ENCODE results near the gene PLXNC1.
"Not testable (repeated sequence)": the region's sequence is repeated elsewhere in the genome, so short reads cannot be mapped to it uniquely, and the experiment has no call there.

Gene PLXNC1

DNA sequence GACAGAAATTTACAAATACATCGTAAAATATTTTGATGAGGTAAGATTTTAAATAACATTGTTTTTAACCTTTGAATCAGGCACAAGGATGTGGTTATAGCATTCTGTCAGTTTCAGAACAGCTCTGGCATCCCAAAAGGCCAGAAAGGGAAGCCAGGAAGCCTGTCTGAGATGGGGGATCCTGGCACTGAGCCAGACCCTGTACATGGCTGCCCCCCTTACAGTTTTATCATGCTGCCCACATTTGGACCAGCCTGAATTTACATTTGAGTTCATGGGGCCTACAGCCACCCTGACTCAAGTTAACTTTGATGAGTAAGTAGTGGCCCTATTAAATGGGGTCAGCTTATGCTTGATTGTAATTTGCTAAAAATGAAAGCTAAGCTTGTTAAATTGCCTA, 155.6 kb downstream of the PLXNC1 start:
- no peak for DNase-seq

GRCh38 chr12:94304566-94305061, 156.2 kb downstream of the PLXNC1 start:
- no peak for DNase-seq

DNA sequence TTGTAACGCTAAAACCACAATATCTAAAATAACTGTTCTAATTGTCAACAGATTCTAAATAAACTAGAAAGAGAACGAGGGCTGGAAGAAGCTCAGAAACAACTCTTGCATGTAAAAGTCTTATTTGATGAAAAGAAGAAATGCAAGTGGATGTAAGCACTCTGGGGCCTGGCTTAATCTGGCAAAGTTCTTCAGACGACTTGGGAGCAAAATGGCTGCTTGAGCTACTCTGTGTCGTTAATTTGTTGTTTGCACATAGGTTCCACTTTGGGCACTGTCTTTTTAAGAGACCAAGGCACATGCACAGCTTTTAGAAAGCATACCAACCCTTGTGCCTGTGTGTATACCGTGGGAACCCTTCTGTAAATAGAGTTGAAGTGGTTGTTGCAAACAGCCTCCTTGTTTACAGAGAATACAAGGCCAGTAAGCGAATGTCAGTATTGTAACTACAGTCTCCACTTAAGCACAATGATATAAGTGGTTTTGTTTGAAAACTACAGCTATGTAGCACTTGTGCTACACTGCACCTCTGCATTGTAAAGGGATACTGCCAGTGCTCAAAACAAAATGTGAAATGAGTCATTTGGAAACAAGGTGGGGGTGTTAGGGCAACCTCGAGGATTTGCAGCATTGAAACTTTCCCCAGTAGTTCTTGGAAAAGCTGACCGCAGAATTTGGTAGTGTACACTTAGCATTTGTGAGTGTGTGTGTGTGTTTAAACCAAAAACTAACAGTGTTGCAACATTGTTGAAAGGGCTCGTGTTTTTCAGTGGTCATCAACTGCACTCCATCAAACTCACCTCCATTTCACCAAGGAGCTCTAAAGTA, 157.0 kb downstream of the PLXNC1 start:
- DNase-seq, result no peak

- no peak for DNase-seq
These were observed 160.2 kb downstream of the PLXNC1 start for GRCh38 chr12:94308612-94309011.

DNA sequence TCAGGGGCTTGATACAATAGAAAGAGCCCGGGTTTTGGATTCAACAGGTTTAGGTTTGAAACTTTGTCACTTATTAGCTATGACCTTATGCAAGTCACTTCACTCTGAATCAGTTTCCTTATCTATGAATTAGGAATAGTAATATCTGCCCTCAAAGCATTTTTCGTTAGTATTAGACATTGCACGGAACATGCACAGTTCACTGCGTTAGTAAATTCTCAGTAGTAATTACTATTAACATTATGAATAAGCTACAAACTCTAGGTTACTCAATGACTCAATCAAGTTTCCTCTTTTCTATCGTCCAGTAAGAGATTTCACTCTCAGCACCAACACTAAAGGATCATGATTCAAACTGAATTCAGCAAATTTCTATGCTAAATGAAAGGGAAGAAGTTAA, 161.0 kb downstream of the PLXNC1 start:
- no peak for DNase-seq

DNA sequence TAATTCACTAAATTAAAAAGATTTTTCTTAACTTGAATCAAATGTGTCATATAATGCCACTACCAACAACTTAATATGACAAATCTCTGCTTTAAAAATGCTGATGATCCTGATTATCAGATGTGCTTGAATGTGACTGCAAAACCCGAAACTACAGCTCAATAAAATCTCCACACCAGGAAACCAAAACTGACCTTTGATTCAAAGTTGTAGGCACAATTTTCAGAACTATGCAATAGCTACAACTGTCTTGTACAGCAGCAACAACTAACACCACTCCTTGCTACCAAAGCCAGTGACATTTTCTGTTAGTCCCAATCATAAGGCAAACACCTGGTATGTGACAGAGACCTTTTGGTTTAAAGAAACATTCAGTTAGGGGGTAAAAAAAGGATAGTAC, 164.0 kb downstream of the PLXNC1 start:
- DNase-seq, result no peak

GRCh38 chr12:94316600-94316999, 168.2 kb downstream of the PLXNC1 start:
- DNase-seq, result not testable (repeated sequence)

- DNase-seq, result no peak
These were observed 169.8 kb downstream of the PLXNC1 start for GRCh38 chr12:94318181-94318580.

DNA sequence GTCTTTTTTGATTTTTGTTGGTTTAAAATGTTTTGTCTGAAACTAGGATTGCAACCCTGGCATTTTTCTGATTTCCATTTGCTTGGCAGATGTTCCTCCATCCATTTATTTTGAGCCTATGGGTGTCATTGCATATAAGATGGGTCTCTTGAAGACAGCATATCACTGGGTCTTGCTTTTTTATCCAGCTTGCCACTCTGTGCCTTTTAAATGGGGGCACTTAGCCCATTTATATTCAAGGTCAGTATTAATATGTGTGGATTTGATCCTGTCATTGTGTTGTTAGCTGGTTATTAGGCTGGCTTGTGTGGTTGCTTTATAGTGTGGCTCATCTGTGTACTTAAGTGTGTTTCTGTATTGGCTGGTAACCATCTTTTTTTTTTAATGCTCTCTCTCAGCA, 171.7 kb downstream of the PLXNC1 start:
- DNase-seq, result no peak

GRCh38 chr12:94322346-94322745, 174.0 kb downstream of the PLXNC1 start:
- no peak for DNase-seq

- no peak for DNase-seq
These were observed 177.9 kb downstream of the PLXNC1 start for GRCh38 chr12:94326234-94326633.

DNA sequence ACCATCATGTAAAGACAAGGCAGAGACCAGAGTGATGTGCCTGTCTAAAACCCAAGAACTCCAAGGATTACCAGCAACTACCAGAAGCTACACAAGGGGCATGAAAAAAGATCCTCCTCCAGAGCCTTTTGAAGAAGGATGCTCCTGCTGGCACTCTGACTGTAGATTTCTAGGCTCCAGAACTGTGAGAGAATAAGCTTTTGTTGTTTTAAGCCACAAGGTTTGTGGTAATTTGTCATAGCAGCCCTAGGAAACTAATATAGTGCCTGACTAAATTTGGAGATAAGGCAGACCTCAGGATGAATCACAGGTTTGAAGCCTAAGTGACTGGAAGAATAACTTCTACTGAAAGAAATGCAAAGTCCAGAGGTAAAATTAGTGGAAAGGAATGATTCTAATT, 178.3 kb downstream of the PLXNC1 start:
- no peak for DNase-seq

DNA sequence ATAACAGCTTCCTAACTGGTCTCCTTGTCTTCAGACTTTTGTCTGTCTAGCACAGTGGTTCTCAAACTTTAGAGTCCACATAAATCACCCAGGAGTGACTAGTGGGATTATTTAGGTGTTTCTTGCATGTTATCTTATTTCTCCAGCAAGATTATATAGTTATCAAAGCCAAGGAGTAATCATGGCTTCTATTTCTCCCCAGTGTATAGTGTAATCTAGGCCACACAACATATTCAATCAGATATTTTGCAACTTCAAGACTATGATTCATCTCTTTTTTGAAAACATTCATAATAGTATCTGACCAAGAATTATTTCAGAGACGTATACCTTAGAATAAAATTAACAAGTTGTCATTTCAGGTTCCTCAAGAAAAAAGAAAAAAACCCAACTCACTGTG, 179.4 kb downstream of the PLXNC1 start:
- no peak for DNase-seq

- no peak for DNase-seq
These were observed 181.0 kb downstream of the PLXNC1 start for GRCh38 chr12:94329366-94329765.

DNA sequence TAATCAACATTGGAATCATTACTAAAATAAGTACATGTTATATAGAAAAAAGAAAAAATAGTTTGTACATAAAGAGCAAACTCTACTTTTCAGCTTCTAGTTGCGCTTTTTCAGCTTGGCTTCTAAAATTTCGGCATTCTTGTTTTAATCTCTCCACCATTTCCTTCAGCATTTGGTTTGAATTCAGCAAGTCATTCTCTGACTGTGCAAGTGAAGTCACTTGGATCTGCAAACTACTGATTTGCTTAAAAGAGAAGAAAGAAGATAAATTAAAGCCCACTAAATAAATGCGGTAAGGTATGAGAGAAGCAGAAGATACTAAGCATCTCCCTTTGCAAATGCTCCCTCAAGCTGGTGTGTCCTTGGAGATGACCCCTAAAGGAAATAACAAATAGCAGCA, 185.0 kb downstream of the PLXNC1 start:
- DNase-seq, result no peak

GRCh38 chr12:94336211-94336925, 188.0 kb downstream of the PLXNC1 start:
- DNase-seq, result no peak

DNA sequence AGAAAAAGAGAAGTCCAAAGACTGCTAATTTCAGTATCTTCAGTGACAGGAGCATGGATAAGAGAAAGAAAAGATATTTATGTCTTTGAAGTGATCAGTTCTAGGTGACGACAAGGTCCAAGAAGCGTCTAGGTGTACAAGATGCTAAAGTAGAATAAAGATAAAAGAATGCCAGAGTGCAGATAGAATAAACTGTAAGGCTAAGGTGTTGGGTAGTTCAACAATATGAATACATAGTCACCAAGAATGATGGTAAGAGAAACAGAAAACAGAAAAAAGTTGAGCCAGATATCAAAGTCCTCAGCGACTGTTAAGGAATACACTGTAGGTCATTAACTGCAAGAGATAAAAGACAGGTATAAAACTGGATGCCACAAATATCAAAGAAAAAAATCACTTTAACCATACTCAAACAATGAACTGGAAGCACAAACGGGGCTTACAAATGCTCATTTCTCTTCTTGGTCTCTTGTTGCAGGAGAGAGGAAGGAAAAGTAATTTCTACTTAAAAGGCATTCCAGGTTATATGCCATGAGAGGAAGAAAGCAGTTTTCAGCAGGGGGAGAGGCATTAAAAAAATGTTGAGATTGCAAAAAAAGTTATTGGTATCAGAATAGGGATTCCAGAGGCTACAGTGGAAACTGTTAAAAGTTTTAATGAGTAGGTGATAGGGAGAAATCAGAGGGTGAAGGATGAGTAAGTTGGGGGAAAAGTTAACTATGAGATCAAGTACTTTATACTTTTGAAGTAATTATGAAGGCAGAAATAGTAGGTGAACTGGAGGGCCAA, 189.8 kb downstream of the PLXNC1 start:
- no peak for DNase-seq

- no peak for DNase-seq
These were observed 192.2 kb downstream of the PLXNC1 start for GRCh38 chr12:94340573-94340972.

GRCh38 chr12:94353130-94353529, 204.8 kb downstream of the PLXNC1 start:
- no peak for DNase-seq
